H1 (cell line): ENCODE results near the gene RIMS3. TPM values are rescaled to one million over a fixed set of nuclear protein-coding genes. Genes with fewer than 3 reads are reported as not detected.

Source experiments
- CTCF ChIA-PET: fragments of 300-600 bp; sonication (Branson Sonifier 250); formaldehyde crosslinking; loops from one replicate; lab custom pipeline; 2021; ENCODE audit not compliant: partially characterized antibody; lab: Charles Lee
- POLR2A ChIA-PET: fragments of 300-600 bp; sonication (Branson Sonifier 250); formaldehyde crosslinking; loops from one replicate; lab custom pipeline; 2021; ENCODE audit warnings: inconsistent platforms; ENCODE audit not compliant: partially characterized antibody; lab: Charles Lee
- DNase-seq, 2 experiments: peaks; one replicate each; pipeline versions ENCODE4 v3.0.0 to v3.0.0-alpha.2; 2010 to 2022; ENCODE audit warnings: low spot score in 2 of 2, low read depth in 1 of 2, mixed read lengths in 1 of 2
- FAIRE-seq: peaks from 2 replicates; lab custom pipeline; 2011; peaks lifted over from hg19 to GRCh38; lab: Jason Lieb, UNC
- H2AFZ ChIP-seq: 2 replicates; pipeline ENCODE4 v1.8.1; 2012; ENCODE audit warnings: low read length, inconsistent platforms
- H2AK5ac ChIP-seq: 2 replicates; pipeline ENCODE4 v1.6.1; 2013; ENCODE audit warnings: low read depth, low read length
- H2BK120ac ChIP-seq: replicated peaks from 2 replicates; pipeline ENCODE3; 2013; ENCODE audit warnings: low read depth, low read length, inconsistent platforms
- H2BK12ac ChIP-seq: 2 replicates; pipeline ENCODE4 v1.6.1; 2013; ENCODE audit warnings: low read depth, low read length
- H2BK15ac ChIP-seq: 2 replicates; pipeline ENCODE4 v1.6.1; 2013; ENCODE audit warnings: low read length
- H2BK20ac ChIP-seq: 2 replicates; pipeline ENCODE4 v1.6.1; 2013; ENCODE audit warnings: low read length
- H2BK5ac ChIP-seq: 2 replicates; pipeline ENCODE4 v1.6.1; 2013; ENCODE audit warnings: low read depth, low read length
- H3K14ac ChIP-seq: 2 replicates; pipeline ENCODE4 v1.6.1; 2013; ENCODE audit warnings: inconsistent platforms; ENCODE audit not compliant: insufficient read length
- H3K18ac ChIP-seq: 2 replicates; pipeline ENCODE4 v1.6.1; 2013; ENCODE audit warnings: low read length; ENCODE audit errors: extremely low read depth
- H3K23ac ChIP-seq: 2 replicates; pipeline ENCODE4 v1.6.1; 2013; ENCODE audit warnings: inconsistent platforms; ENCODE audit not compliant: insufficient read length
- H3K23me2 ChIP-seq: 2 replicates; pipeline ENCODE4 v1.6.1; 2013; ENCODE audit warnings: low read depth, low read length
- H3K27ac ChIP-seq: 2 replicates; pipeline ENCODE4 v1.6.1; 2011; ENCODE audit warnings: low read depth, low read length, inconsistent platforms
- H3K27me3 ChIP-seq, 4 experiments: replicated peaks in 1 of 4; 1 replicate in 1 of 4; 2 replicates in 3 of 4; pipeline versions ENCODE4 v1.6.1 to v1.8.1; 2011 to 2013; ENCODE audit warnings: low read length in 3 of 4, mild to moderate bottlenecking in 3 of 4, inconsistent platforms in 2 of 4, mixed read lengths in 2 of 4, moderate library complexity in 1 of 4; ENCODE audit not compliant: control insufficient read depth in 3 of 4, insufficient read depth in 3 of 4; ENCODE audit errors: extremely low read depth in 1 of 4
- H3K36me3 ChIP-seq, 4 experiments: 2 replicates each; pipeline versions ENCODE4 v1.6.1 to v1.8.1; 2011 to 2013; ENCODE audit warnings: mild to moderate bottlenecking in 4 of 4, low read length in 3 of 4, moderate library complexity in 2 of 4, control low read depth in 1 of 4, inconsistent platforms in 1 of 4; ENCODE audit not compliant: insufficient read depth in 4 of 4, control insufficient read depth in 2 of 4
- H3K4ac ChIP-seq: replicated peaks from 2 replicates; pipeline ENCODE3; 2013; ENCODE audit warnings: low read length, low read depth, mixed read lengths, inconsistent platforms; ENCODE audit not compliant: insufficient read length
- H3K4me1 ChIP-seq, 4 experiments: replicated peaks in 1 of 4; 1 replicate in 1 of 4; 2 replicates in 3 of 4; pipeline versions ENCODE4 v1.6.1 to v1.8.1; 2011 to 2013; ENCODE audit warnings: low read length in 3 of 4, inconsistent platforms in 2 of 4, mixed read lengths in 1 of 4; ENCODE audit not compliant: insufficient read depth in 4 of 4, control insufficient read depth in 3 of 4
- H3K4me2 ChIP-seq, 2 experiments: 2 replicates each; pipeline versions ENCODE4 v1.6.1 to v1.8.1; 2011 to 2013; ENCODE audit warnings: low read depth in 2 of 2, low read length in 2 of 2, control low read depth in 1 of 2, inconsistent platforms in 1 of 2, mild to moderate bottlenecking in 1 of 2; ENCODE audit not compliant: insufficient read depth in 1 of 2
- H3K4me3 ChIP-seq, 4 experiments: fragments of 200-600, 300-600 bp in 1 of 4; sonication (generic), shearing (Covaris generic), sonication (Bioruptor Twin) in 1 of 4; 2 replicates each; pipeline versions ENCODE4 v1.5.1 to v1.8.1; 2011 to 2016; ENCODE audit warnings: low read length in 4 of 4, low read depth in 3 of 4, control low read depth in 2 of 4, inconsistent platforms in 2 of 4, mild to moderate bottlenecking in 2 of 4, mixed read lengths in 1 of 4, moderate library complexity in 1 of 4; ENCODE audit not compliant: insufficient read depth in 2 of 4; ENCODE audit errors: extremely low read depth in 1 of 4
- H3K56ac ChIP-seq: replicated peaks from 2 replicates; pipeline ENCODE3; 2013; ENCODE audit warnings: low read depth, mild to moderate bottlenecking, mixed read lengths, low read length, inconsistent platforms; ENCODE audit not compliant: insufficient read length
- H3K79me1 ChIP-seq: 2 replicates; pipeline ENCODE4 v1.6.1; 2013; ENCODE audit warnings: low read depth, low read length, control low read depth
- H3K79me2 ChIP-seq, 2 experiments: 2 replicates each; pipeline versions ENCODE4 v1.6.1 to v1.8.1; 2012 to 2013; ENCODE audit warnings: low read length in 2 of 2, mild to moderate bottlenecking in 2 of 2, inconsistent platforms in 1 of 2; ENCODE audit not compliant: insufficient read depth in 2 of 2, control insufficient read depth in 1 of 2
- H3K9ac ChIP-seq, 4 experiments: replicated peaks in 1 of 4; 1 replicate in 1 of 4; 2 replicates in 3 of 4; pipeline versions ENCODE4 v1.6.1 to v1.8.1; 2011 to 2013; ENCODE audit warnings: low read depth in 3 of 4, low read length in 3 of 4, control low read depth in 2 of 4, mild to moderate bottlenecking in 2 of 4, moderate library complexity in 2 of 4, inconsistent platforms in 1 of 4; ENCODE audit errors: extremely low read depth in 1 of 4
- H3K9me3 ChIP-seq, 2 experiments: 2 replicates each; pipeline versions ENCODE4 v1.6.1 to v1.8.1; 2012 to 2013; ENCODE audit warnings: mild to moderate bottlenecking in 2 of 2, moderate library complexity in 2 of 2, control low read depth in 1 of 2, inconsistent platforms in 1 of 2, low read depth in 1 of 2, low read length in 1 of 2, mixed read lengths in 1 of 2; ENCODE audit not compliant: insufficient read depth in 2 of 2
- H4K20me1 ChIP-seq, 2 experiments: replicated peaks in 1 of 2; 2 replicates each; pipeline versions ENCODE3 to v1.8.1; 2011 to 2013; ENCODE audit warnings: inconsistent platforms in 2 of 2, low read length in 2 of 2, mild to moderate bottlenecking in 1 of 2; ENCODE audit not compliant: insufficient read depth in 2 of 2, control insufficient read depth in 1 of 2
- H4K5ac ChIP-seq: 2 replicates; pipeline ENCODE4 v1.6.1; 2013; ENCODE audit warnings: low read length, low read depth, mixed read lengths, inconsistent platforms; ENCODE audit not compliant: insufficient read length
- H4K8ac ChIP-seq: 2 replicates; pipeline ENCODE4 v1.8.0; 2013; ENCODE audit warnings: mild to moderate bottlenecking, moderate library complexity, low read length, inconsistent platforms; ENCODE audit not compliant: insufficient read depth; ENCODE audit errors: extremely low read depth
- H4K91ac ChIP-seq: replicated peaks from 2 replicates; pipeline ENCODE3; 2013; ENCODE audit warnings: low read length, mixed read lengths, inconsistent platforms; ENCODE audit not compliant: insufficient read length
- BCL11A ChIP-seq, 2 experiments: IDR thresholded peaks; one replicate each; pipeline ENCODE4 v1.6.1; 2011; ENCODE audit warnings: low read depth in 2 of 2, low read length in 2 of 2, mild to moderate bottlenecking in 2 of 2
- CTBP2 ChIP-seq: IDR thresholded peaks from 2 replicates; pipeline ENCODE4 v1.7.0; 2011; ENCODE audit warnings: borderline replicate concordance, mild to moderate bottlenecking, moderate library complexity, mixed read lengths, low read length; ENCODE audit not compliant: insufficient read depth, insufficient read length
- HDAC2 ChIP-seq, 2 experiments: fragments of 300-600 bp in 1 of 2; sonication (generic) in 1 of 2; IDR thresholded peaks; 2 replicates each; pipeline ENCODE4 v1.6.1; 2011 to 2012; ENCODE audit warnings: low read depth in 2 of 2, low read length in 2 of 2, mild to moderate bottlenecking in 2 of 2, moderate library complexity in 2 of 2, borderline replicate concordance in 1 of 2, inconsistent platforms in 1 of 2
- RAD21 ChIP-seq, 2 experiments: IDR thresholded peaks in 1 of 2; conservative IDR thresholded peaks in 1 of 2; 2 replicates each; pipeline ENCODE4 v1.6.1; 2011; ENCODE audit warnings: low read depth in 2 of 2, low read length in 2 of 2, improper control_type of control experiment in 1 of 2, inconsistent platforms in 1 of 2, mild to moderate bottlenecking in 1 of 2, moderate library complexity in 1 of 2
- SRF ChIP-seq: IDR thresholded peaks from 2 replicates; pipeline ENCODE4 v1.6.1; 2011; ENCODE audit warnings: mild to moderate bottlenecking, low read depth, low read length, moderate library complexity
- WGBS, 2 experiments: shearing (Covaris generic) in 1 of 2; methylation state at CpG; one replicate each; pipeline versions ENCODE4 v1.1.6 to v1.1.7; 2013 to 2015; ENCODE audit warnings: low lambda C conversion rate in 2 of 2, mixed read lengths in 2 of 2, inconsistent platforms in 1 of 2, low coverage in 1 of 2, missing lambda C conversion rate in 1 of 2; ENCODE audit not compliant: insufficient replicate concordance in 2 of 2, insufficient coverage in 1 of 2, insufficient read length in 1 of 2; ENCODE audit errors: extremely low coverage in 1 of 2, missing lambda C conversion rate in 1 of 2; 5-methylcytosine and 5-hydroxymethylcytosine counted together
- polyA plus RNA-seq, 7 experiments: library from polyadenylated mRNA; depleted of rRNA in 3 of 7; stranded (reverse) in 5 of 7; unstranded in 2 of 7; fragments of >200 nt in 5 of 7; fragments of 200-250 nt in 2 of 7; gene quantifications; 1 replicate in 5 of 7; 2 replicates in 1 of 7; 4 replicates in 1 of 7; pipeline versions ENCODE4 v1.2.1 to v1.2.3, GENCODE V29; 2011 to 2013; ENCODE audit warnings: missing spikeins in 2 of 7, mixed read lengths in 2 of 7
- total RNA-seq: library from RNA; stranded (reverse); fragmentation: NEBNext Ultra II Directional; extraction: Animal tissue kit (Norgen Biotek cat#: 25700); gene quantifications from 2 replicates; pipeline ENCODE4 v1.2.1, GENCODE V29; 2021
- TF ChIP-seq, protein P1 (sequence below): IDR thresholded peaks from 2 replicates; pipeline ENCODE4 v1.6.1; 2011; ENCODE audit warnings: low read length, improper control_type of control experiment
- TF ChIP-seq, protein P2 (sequence below): IDR thresholded peaks from 2 replicates; pipeline ENCODE4 v1.6.1; 2012; ENCODE audit warnings: low read length, inconsistent platforms

Gene RIMS3
- total and polyA plus RNA-seq, 2 of the 8 experiments (the other 6 are each of a cell fraction or from before 2014, with no cell fraction given), result 13.3 to 20.6 TPM

DNA sequence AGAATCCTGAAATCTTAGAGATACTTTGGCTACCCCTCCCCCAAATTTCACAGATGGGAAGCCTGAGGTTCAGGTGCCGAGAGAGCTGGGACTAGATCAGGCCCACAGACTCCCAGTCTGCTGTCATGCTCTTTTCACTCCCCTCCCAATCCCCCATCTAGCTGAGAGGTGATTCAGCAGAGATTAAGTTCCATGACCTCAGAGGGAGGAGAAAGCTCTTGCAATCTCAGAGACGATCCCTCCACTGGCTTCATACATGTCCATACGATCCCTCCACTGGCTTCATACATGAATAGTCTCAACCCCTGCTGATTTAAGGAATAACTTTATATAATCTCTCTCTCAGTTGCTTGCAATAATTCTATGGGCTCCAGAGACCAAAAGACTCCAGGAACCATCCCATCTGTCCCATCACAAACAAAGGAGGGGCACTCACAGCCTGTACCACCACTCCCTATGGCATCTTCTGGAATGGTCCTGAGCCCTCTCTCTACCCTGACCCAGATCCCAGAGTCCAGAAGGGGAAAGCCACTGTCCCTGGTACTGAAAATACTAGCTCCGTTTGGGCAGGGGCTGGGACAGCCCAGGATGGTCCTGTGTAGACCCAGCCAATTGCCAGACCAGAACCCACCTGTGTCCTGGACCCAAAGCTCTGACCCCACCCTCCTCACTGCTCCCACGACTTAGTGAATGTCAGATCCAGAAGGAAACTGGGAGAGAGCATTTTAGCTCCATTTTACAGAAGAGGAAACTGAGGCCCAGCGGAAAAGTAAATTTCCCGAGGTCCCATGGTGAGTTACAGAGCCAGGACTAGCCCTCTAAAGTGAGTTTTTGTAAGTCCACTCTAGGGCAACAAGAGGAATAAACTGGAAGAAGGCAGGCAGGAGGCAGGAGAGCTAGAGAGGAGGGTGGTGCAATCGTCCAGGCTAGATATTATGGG, 27.1 kb downstream of the RIMS3 start:
- H2AK5ac ChIP-seq, result no peak overlapping the region
- no peak overlapping the region for H3K27ac ChIP-seq
- no peaks in the 10 kb centered on the region for H3K4me1 ChIP-seq
- ChIA-PET POLR2A (no interaction called here), CTCF (interaction anchor here (0.6 to 37.5 kb wide), 4 partner anchors 8 to 1664 kb away, joined by 3 to 684 read pairs (median 344); partner anchors contain the start of gene RIMS3)
- H3K4me2 ChIP-seq, result no peak overlapping the region
- DNase-seq (no peak), FAIRE-seq (no peak)
- H4K91ac ChIP-seq, result no peak overlapping the region
- H3K56ac ChIP-seq, result no peak overlapping the region
- no peak overlapping the region for H2BK20ac ChIP-seq
- H2BK12ac ChIP-seq, result no peak overlapping the region
- H3K23me2 ChIP-seq, result no peaks in the 10 kb centered on the region; the same call in 1 of the 2 replicates
- no peak overlapping the region for H4K8ac ChIP-seq
- H3K18ac ChIP-seq, result no peak overlapping the region
- no peak overlapping the region for H3K9ac ChIP-seq
- no peak overlapping the region for H2BK5ac ChIP-seq
- no peak overlapping the region for H3K4me3 ChIP-seq
- no peak overlapping the region for H2BK15ac ChIP-seq
- H3K27me3 ChIP-seq, result no peaks in the 10 kb centered on the region
- no peaks in the 10 kb centered on the region for H3K9me3 ChIP-seq
- no peak overlapping the region for H3K23ac ChIP-seq
- 70% methylated on average over 8 of the region's 8 CpGs; no CpG with 5 or more reads in 1 of the 2 experiments for WGBS, 2 experiments
- H3K79me1 ChIP-seq, result no peaks in the 10 kb centered on the region
- H2AFZ ChIP-seq, result no peak overlapping the region
- 0 out of 8 replicates have a peak, but pooled peaks cover 0 to 7% (median 0%) of the 10 kb centered on the region in 4 experiments for H3K36me3 ChIP-seq
- no peak overlapping the region for H4K5ac ChIP-seq
- H3K79me2 ChIP-seq, result no peaks in the 10 kb centered on the region
- no peak overlapping the region for H3K14ac ChIP-seq
- no peak overlapping the region for H3K4ac ChIP-seq
- H2BK120ac ChIP-seq, result no peak overlapping the region
- H4K20me1 ChIP-seq, result peaks cover 0 to 6% of the 10 kb centered on the region in 2 experiments
- TF ChIP-seq RAD21 (IDR thresholded peaks at IDR 0.05 in 1 of 2, conservative IDR thresholded peaks at IDR 0.05 in 1 of 2; ENCODE audit: low read depth in 2 of 2, low read length in 2 of 2) (no peak), CTBP2 (no peak), SRF (no peak), BCL11A (IDR thresholded peaks at IDR 0.05; ENCODE audit: low read depth in 2 of 2, low read length in 2 of 2) (no peak), HDAC2 (IDR thresholded peaks at IDR 0.05; ENCODE audit: borderline replicate concordance in 1 of 2, low read depth in 2 of 2, low read length in 2 of 2) (no peak)
- TF ChIP-seq, protein P1, sequence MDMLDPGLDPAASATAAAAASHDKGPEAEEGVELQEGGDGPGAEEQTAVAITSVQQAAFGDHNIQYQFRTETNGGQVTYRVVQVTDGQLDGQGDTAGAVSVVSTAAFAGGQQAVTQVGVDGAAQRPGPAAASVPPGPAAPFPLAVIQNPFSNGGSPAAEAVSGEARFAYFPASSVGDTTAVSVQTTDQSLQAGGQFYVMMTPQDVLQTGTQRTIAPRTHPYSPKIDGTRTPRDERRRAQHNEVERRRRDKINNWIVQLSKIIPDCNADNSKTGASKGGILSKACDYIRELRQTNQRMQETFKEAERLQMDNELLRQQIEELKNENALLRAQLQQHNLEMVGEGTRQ, result no peak
- TF ChIP-seq, protein P2, sequence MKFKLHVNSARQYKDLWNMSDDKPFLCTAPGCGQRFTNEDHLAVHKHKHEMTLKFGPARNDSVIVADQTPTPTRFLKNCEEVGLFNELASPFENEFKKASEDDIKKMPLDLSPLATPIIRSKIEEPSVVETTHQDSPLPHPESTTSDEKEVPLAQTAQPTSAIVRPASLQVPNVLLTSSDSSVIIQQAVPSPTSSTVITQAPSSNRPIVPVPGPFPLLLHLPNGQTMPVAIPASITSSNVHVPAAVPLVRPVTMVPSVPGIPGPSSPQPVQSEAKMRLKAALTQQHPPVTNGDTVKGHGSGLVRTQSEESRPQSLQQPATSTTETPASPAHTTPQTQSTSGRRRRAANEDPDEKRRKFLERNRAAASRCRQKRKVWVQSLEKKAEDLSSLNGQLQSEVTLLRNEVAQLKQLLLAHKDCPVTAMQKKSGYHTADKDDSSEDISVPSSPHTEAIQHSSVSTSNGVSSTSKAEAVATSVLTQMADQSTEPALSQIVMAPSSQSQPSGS, result no peak
